Prostate gland (tissue), 2 donors: ENCODE measurements around the gene SUCLG1.

Source experiments
- POLR2A ChIP-seq: fragments of 450-650 bp; IDR thresholded peaks from one replicate; pipeline ENCODE4 v1.6.1; 2016; ENCODE audit warnings: antibody characterized with exemption, mild to moderate bottlenecking
- POLR2AphosphoS5 ChIP-seq: sonication (generic); formaldehyde crosslinking; IDR thresholded peaks from one replicate; pipeline ENCODE4 v1.6.1; 2017; ENCODE audit warnings: antibody characterized with exemption
- TF ChIP-seq, protein P1 (sequence below), 4 experiments: fragments of 200-600 bp in 2 of 4; fragments of 450-650 bp in 2 of 4; sonication (generic) in 2 of 4; IDR thresholded peaks; 1 replicate in 3 of 4; 2 replicates in 1 of 4; pipeline ENCODE4 v1.5.1; 2016 to 2019; ENCODE audit warnings: antibody characterized with exemption in 4 of 4, mild to moderate bottlenecking in 2 of 4, moderate library complexity in 2 of 4

DNA sequence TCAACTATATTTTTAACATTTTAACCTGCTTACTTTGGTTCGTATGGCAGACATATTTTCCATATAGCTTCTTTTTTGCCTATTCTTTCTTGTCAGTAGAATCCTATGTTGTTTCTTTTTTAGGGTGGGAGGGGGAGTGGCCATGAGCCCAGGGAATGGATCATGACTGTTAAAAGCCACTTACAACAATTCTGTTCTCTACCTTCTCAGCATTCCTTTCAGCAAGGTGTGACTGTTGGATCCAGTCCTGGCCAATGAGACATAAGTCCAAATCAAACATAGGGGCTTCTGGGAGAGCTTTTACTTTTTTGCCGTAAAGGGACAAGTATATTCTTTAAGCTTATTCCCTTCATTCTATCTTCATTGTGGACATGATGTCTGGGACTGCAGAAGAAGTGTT lies 32.2 kb upstream of the SUCLG1 start:
- TF ChIP-seq, protein P1, sequence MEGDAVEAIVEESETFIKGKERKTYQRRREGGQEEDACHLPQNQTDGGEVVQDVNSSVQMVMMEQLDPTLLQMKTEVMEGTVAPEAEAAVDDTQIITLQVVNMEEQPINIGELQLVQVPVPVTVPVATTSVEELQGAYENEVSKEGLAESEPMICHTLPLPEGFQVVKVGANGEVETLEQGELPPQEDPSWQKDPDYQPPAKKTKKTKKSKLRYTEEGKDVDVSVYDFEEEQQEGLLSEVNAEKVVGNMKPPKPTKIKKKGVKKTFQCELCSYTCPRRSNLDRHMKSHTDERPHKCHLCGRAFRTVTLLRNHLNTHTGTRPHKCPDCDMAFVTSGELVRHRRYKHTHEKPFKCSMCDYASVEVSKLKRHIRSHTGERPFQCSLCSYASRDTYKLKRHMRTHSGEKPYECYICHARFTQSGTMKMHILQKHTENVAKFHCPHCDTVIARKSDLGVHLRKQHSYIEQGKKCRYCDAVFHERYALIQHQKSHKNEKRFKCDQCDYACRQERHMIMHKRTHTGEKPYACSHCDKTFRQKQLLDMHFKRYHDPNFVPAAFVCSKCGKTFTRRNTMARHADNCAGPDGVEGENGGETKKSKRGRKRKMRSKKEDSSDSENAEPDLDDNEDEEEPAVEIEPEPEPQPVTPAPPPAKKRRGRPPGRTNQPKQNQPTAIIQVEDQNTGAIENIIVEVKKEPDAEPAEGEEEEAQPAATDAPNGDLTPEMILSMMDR (IDR thresholded peaks at IDR 0.05) = no peak
- TF ChIP-seq POLR2AphosphoS5 = no peak
- no peak for TF ChIP-seq POLR2A
